CD4-positive, alpha-beta T cell treated with Interleukin-2 at 100 ng/mL for 4 hours (primary cell): Measurements from ENCODE around the gene CD8A.

Source experiments
- DNase-seq: peaks from one replicate; pipeline ENCODE4 v3.0.0-alpha.2; 2020; ENCODE audit warnings: low spot score

Gene CD8A

DNA sequence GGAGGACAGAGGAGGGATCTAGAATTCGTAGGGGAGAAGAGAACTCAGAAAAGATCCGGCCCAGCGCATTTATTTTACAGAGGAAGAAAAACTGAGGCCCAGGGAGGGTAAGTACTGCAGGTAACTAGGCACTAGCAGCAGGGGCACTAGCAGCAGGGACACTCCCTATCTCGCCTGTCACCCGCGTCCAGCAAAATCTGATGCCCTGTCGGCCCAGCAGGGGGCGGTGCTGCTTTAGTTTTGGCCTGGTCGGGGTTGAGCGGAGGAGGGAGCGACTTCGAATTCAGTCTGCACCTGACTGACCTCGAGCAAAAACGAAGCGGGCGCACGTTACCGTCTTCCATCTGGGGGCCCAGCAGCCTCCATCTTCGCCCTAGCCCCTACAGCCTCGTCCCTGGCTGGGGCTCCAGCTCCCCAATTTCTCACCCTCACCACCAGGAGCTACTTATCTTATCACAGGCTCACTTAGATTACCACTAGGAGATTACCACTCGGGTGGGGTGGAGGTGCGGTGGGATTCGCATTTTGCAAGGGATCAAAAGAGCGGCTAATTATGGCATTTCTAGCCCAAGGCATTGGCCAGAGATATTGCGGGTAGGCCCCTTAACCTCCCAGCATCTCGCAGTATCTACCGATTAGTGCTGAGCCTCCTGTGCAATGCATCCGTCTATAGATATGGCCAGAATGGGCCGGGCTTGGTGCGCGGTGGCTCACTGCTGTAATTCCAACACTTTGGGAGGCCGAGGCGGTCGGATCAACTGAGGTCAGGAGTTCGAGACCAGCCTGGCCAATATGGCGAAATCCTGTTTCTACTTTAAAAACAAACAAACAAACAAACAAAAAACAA, 17.8 kb upstream of the CD8A start:
- peak; percentile 96 for DNase-seq

DNA sequence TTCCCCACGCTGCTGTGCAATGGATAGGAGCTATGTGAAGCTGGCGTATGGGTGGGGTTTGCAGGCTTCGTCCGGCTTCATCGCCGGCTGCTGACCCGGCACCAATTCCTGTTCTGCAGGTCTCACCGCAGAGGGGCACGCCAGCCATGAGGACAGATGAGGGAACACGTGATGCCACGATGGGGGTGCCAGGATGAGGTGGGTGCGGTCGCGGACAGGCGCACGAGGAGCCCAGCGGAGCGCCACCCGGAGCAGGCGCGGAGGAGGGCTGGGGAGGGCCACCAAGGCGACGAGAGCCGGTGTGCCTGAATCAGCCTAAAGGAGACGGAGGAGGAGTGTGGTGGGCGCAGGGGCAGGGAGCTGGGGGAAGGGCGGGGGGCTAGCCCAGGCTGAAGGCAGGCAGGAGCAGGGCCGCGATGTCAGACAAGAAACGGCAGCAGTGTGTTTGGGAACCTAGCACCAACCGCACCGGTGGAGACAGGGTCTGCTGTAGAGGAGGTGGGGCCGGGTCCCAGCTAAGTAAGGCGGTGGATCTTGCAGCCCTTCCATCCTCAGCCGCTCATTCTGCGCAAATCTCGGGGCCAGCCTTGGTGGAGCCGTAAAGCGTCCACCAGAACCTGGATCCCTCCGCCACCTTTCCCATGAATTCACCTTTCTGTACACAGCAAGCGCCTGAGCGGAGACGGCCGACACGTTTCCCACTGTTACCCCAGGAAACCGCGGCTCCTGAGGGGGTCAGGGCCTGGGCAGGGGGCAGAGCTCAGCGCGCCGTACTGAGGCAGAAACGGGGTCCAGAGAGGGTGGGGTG, 17.0 kb upstream of the CD8A start:
- peak; percentile 69 for DNase-seq

DNA sequence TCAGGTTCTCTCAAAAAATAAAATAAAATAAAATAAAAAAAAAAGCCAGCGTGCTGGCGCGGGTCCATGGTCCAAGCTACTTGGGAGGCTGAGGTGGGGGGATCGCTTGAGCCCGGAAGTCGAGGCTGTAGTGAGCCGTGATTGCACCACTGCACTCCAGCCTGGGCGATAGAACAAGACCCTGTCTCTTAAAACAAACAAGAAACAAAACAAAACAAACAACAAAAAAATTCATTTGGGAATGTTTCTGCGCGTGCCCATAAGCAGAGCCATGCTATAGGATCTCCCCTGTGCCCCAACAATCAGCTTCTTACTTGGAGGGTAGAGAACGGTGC, 16.4 kb upstream of the CD8A start:
- no peak for DNase-seq

DNA sequence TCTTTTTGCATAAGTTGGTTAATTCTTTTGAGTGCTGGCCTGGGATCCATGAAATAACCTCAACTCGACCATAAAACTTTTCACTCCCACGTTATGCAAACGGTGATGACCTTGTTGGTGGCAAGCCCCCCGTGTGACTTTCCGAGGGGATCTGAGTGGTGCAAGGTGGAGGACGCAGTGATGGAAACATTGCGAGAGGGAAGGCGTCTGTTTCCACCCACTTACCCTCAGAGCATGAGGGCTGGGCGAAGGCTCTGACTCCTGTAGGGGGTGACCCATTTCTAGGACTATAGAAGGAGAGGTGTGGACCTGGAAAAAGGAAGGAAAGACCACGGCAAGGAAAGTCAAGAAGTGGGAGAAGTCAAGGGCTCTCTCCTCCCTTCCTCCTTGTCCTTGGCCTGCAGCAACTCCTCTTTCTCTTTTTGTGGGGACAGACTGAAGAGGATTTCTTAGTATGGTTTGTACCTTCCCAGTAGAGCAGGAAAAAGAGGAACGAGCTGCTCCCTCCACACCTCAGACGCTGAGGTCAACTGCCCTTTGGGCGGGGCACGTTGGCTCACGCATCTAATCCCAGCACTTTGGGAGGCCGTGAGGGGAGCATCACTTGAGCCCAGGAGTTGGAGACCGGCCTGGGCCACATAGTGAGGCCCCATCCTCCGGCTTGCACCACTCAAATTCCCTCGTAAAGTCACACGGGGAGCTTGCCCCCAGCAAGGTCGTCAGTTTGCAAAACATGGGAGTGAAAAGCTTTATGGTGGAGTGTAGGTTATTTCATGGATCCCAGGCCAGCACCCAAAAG, 15.5 kb upstream of the CD8A start:
- DNase-seq, result no peak

- DNase-seq, result no peak
Observed at GRCh38 chr2:86800856-86801567, 10.3 kb upstream of the CD8A start.

DNA sequence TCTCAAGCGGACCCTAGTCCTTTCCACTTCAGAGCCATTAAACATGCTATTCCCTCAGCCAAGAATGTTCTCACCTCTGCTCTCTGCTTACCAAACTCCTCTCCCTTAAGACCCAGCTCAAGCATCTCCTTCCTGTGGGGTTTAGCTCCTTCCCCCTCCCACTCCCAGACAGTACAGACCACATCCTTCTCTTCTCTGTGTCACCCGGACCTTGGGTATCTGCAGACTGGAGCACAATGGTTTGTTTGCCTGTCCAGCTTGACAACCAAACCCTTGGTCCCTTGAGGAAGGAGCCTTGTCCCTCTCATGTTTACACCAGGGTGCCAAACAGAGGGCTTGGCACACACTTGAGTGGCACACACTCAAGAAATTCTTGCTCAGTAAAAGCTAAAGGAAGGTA, 4.1 kb upstream of the CD8A start:
- peak; percentile 33 for DNase-seq

DNA sequence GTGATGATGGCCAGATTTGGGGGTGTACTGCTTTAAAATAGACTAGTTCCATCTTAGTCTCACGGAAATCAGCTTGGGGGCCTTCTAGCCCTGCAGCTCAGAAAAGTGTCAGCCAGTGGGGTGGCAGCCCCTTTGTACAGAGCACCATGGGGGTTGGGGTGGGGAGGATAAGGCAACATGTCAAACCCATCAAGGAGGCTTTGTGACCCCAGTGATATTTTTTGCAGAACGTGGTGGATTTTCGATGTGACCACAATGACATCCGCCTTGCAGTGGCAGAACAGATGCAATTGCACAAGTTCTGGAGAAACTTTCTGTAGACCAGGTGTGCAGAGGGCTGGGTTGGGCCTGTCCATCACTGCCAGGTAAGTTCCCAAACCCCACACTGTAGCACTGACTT, 3.0 kb upstream of the CD8A start:
- peak; percentile 31 for DNase-seq

GRCh38 chr2:86791573-86791972, 860 bp upstream of the CD8A start:
- DNase-seq, result no peak

GRCh38 chr2:86790134-86790675, 508 bp downstream of the CD8A start:
- peak; percentile 12 for DNase-seq

DNA sequence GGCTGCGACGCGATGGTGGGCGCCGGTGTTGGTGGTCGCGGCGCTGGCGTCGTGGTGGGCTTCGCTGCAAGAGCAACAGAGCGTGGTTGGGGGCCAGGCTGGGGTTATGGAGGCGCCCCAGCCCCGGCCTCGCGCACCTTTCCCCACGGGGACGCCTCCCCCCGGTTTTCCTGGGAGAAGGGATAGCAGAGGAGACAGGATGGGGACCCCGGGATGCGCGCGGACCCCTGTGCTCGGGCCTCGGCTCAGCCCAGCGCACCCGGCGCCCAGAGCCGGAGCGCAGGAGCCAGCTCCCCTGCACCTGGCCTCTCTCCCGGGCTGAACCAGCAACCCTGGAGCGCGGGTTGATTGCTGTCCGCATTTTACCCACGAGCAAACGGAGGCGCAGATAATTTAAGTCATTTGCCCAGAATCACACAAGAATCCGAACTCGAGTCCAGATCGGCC, 1.0 kb downstream of the CD8A start:
- DNase-seq, result no peak

GRCh38 chr2:86788881-86789686, 1.6 kb downstream of the CD8A start:
- peak; percentile 39 for DNase-seq

GRCh38 chr2:86788165-86788564, 2.5 kb downstream of the CD8A start:
- DNase-seq, result no peak

- DNase-seq, result peak; percentile 57
Observed at GRCh38 chr2:86787736-86788135, 3.0 kb downstream of the CD8A start.

DNA sequence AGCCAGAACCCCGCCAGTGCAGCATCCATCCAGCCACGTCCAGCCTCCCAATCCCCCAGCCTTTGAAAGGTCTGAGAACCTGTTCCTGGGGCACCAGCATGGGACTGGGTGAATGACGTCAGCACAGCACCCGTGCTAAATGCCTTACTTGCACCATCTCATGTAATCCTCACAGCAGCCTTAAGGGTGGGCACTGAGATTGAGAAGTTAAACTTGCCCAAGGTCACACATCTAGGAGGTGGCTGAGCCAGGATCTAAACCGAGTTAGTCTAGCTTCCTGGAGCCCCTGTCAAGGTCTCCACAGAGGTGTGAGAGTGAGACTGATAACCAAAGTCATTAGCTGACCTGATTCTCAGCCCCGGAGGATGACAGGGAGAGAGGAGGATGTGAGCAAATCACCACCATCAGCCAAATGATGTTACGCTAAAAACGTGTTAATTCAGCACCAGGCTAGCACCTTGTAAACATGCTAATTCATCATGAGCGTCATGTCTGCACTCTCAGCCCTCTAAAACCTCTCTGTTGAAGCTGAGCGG, 4.6 kb downstream of the CD8A start:
- DNase-seq, result peak; percentile 81

DNA sequence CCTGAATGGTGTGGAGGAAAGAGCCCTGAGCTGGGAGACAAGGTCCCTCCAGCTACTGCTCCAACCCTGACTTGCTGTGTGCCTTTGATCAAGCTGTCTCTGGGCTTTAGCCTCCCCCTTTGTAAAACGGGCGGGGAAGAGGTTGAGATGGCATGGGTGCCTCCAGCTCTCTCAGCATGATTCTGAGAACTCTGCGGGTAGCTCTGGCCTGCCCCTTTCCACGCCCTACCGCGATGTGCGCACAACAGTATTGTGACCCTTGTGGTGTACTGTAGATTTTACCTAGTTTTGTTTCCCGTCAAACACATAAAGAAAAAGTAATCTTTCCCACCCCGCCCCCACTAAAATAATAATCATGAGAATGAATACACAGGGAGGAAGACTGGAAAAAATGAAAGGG, 5.3 kb downstream of the CD8A start:
- DNase-seq, result peak; percentile 81

DNA sequence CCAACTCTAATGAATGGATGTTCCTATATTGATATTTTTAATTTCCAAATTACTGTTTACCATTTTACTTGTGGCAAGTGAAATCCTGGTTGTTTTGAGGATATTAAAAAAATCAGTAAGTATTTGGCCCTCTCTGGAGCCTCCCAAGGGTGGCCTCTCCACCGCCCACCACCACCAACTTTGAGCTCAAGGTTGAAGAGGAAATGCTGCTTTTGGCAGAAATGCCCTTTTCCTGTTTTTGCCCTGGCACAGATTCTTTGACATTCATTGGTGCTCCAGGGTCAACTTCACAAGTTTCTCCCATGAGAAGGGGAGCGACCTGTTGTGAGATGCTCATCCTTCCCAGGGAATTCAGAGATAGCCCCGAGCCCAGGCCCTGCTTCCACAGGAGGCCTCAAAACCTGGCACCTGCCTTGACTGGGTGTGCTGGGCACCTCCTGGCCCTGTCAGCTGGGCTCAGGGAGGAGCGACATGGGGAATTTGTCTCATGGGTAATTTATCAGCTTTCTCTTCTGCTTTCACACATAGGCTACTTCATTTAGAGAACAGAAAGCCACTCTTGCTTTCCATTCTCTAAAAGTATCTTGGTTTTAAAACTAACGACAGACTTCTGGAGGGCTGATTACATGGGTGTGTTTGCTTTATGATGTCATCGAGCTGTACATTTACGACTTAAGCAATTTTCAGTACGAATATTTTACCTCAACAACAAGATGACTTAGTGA, 6.9 kb downstream of the CD8A start:
- no peak for DNase-seq

- DNase-seq, result no peak
Observed at GRCh38 chr2:86782748-86783147, 8.0 kb downstream of the CD8A start.

DNA sequence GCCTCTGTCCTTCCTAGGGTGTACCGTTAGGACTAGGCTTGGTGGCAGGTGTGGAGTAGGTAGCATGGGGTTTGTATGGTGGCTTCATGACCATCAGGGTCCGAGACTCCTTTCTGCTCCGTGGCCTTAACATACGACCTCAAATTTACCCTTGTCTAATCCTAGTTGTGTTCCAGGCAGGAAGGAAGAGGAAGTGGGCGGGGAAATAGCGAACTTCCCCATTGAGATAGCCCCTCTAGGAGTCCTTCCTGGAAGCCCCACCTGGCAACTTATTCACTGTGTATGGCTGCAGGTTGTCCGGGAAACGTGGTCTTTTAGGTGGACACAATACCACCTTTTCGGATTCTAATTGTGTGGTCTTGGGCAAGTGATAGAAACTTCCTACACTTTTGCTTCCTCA, 9.3 kb downstream of the CD8A start:
- DNase-seq, result no peak

DNA sequence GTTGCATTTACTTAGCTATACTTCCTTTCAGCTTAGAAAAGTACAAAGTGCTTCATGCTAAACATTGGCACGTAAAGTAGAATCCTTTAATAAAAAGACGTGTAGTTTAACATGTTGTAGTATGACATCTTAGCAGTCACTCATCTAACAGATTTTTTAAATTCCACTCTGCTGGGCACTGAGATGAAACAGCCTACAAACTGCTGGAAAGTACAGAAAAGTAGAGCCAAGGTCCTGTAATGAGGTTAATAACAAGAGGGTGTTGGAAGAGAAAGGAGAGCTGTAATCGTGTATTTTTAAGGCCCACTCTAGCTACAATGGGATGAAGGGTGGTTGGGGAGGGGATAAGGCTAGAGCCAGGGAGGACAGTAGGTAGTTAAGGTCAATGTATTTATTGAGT, 10.7 kb downstream of the CD8A start:
- no peak for DNase-seq

DNA sequence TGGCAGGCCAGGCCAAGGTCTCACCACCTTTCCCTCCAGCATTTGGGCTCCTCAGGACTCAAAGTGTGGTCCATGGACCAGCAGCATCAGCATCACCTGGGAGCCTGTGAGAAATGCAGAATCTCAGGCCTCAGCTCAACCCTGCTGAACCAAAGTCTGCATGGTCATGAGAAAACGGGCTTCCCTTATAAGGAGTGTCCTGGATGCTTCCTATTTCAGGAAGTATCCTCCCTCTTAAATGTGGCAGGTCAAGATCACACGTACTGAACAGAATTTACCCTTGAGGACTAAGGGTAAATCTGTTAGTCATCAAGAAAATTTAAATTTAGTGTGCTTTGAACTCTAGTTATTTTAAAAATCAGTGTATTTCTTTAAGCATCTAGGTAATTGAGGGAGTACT, 11.8 kb downstream of the CD8A start:
- no peak for DNase-seq
